GM19455 (cell line): ENCODE measurements around the gene SPAG16.
"Not testable (repeated sequence)": the region's sequence is repeated elsewhere in the genome, so short reads cannot be mapped to it uniquely, and the experiment has no call there.

Experiments used
- ATAC-seq: cut with Tn5 transposase; IDR thresholded peaks from one replicate; pipeline ENCODE4 v1.9.1; 2021; ENCODE audit not compliant: unreplicated experiment

Gene SPAG16

GRCh38 chr2:213266421-213266820, 17.8 kb upstream of the SPAG16 start:
- no peak for ATAC-seq

- no peak for ATAC-seq
These were observed 12.3 kb upstream of the SPAG16 start for GRCh38 chr2:213271947-213272346.

- ATAC-seq: no peak
These were observed 10.1 kb upstream of the SPAG16 start for GRCh38 chr2:213274143-213274542.

GRCh38 chr2:213275265-213275664, 9.0 kb upstream of the SPAG16 start:
- ATAC-seq: no peak

- not testable (repeated sequence) for ATAC-seq
These were observed 7.1 kb upstream of the SPAG16 start for GRCh38 chr2:213277134-213277533.

- no peak for ATAC-seq
These were observed 5.1 kb upstream of the SPAG16 start for GRCh38 chr2:213279116-213279620.

GRCh38 chr2:213279971-213280370, 4.3 kb upstream of the SPAG16 start:
- ATAC-seq: no peak

- ATAC-seq: no peak
These were observed 3.1 kb upstream of the SPAG16 start for GRCh38 chr2:213281156-213281555.

- no peak for ATAC-seq
These were observed 1.1 kb downstream of the SPAG16 start for GRCh38 chr2:213285404-213285803.

- ATAC-seq: no peak
These were observed 1.9 kb downstream of the SPAG16 start for GRCh38 chr2:213286161-213286560.

GRCh38 chr2:213288913-213289700, 4.8 kb downstream of the SPAG16 start:
- ATAC-seq: no peak

GRCh38 chr2:213290501-213290900, 6.2 kb downstream of the SPAG16 start:
- ATAC-seq: no peak

GRCh38 chr2:213296270-213296669, 12.0 kb downstream of the SPAG16 start:
- no peak for ATAC-seq

GRCh38 chr2:213306316-213306942, 22.2 kb downstream of the SPAG16 start:
- no peak for ATAC-seq

- ATAC-seq: no peak
These were observed 31.1 kb downstream of the SPAG16 start for GRCh38 chr2:213315168-213315876.

GRCh38 chr2:213316001-213316735, 31.9 kb downstream of the SPAG16 start:
- ATAC-seq: no peak

- no peak for ATAC-seq
These were observed 33.7 kb downstream of the SPAG16 start for GRCh38 chr2:213317929-213318328.

GRCh38 chr2:213320604-213321003, 36.3 kb downstream of the SPAG16 start:
- no peak for ATAC-seq

- no peak for ATAC-seq
These were observed 52.0 kb downstream of the SPAG16 start for GRCh38 chr2:213336253-213336770.

GRCh38 chr2:213353419-213353818, 69.2 kb downstream of the SPAG16 start:
- no peak for ATAC-seq

- ATAC-seq: no peak
These were observed 92.4 kb downstream of the SPAG16 start for GRCh38 chr2:213376644-213377043.
